Articular chondrocyte of knee joint (primary cell): ENCODE data around the gene ELMOD2. TPM values are rescaled to one million over a fixed set of nuclear protein-coding genes. Genes with fewer than 3 reads are reported as not detected.

Experiments used
- small RNA-seq: library from RNA; depleted of rRNA; stranded (forward); fragments of <200 nt; gene quantifications from one replicate; pipeline ENCODE3, GENCODE V24; 2012
- total RNA-seq: library from RNA; depleted of rRNA; stranded (reverse); fragments of >200 nt; gene quantifications from 2 replicates; pipeline ENCODE4 v1.2.3, GENCODE V29; 2012

Gene ELMOD2, protein sequence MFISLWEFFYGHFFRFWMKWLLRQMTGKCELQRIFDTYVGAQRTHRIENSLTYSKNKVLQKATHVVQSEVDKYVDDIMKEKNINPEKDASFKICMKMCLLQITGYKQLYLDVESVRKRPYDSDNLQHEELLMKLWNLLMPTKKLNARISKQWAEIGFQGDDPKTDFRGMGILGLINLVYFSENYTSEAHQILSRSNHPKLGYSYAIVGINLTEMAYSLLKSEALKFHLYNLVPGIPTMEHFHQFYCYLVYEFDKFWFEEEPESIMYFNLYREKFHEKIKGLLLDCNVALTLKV
- total RNA-seq: 44.8 and 45.9 TPM in 2 replicates

DNA sequence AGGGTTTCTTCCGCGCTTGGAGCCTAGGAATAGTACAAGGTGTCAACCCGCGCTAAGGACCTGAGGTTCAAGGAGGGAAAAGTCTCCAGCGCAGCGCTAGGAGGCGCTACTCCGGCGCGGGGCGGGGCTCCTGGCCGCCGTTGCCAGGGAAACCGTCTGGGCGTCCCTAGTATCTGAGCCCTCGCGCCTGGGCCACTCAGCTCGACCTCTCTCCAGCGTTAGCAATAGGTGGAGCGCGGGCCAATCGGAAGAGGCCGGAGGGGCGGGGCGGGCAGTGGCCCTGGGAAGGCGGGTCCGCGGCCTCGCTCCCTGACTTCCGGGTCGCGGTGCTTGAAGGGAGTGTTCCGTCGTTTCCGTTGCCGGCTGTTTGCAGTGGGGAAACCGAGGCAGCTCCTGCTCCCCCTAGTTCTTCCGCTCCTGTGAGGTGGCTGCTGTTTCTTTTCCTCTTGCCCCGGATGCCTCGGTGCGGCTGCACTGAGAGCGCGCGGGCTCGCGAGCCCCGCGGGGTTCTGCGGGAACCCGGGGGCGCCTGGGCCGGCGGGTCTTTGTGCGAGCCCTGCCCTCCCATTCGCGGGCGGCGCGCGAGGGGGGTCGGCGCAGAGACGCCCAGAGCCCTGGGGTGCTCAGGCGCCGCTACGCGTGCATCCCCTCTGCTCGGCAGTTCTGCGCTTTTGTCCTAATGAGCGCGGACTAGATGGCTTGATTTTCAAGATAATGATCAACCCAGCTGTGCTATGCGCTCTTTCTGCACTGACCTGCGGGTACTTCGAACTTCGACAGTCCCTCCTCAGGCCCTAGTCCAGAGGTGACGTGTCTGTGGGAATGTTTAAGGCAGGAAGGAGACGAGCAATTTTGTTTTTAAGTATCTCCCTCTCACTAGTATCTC lies at the start of gene ELMOD2:
ELMOD2 (plus strand) TSS at position 312 of the 886 bp plus-strand sequence. CDS start 1,261 bp downstream, outside the sequence.

DNA sequence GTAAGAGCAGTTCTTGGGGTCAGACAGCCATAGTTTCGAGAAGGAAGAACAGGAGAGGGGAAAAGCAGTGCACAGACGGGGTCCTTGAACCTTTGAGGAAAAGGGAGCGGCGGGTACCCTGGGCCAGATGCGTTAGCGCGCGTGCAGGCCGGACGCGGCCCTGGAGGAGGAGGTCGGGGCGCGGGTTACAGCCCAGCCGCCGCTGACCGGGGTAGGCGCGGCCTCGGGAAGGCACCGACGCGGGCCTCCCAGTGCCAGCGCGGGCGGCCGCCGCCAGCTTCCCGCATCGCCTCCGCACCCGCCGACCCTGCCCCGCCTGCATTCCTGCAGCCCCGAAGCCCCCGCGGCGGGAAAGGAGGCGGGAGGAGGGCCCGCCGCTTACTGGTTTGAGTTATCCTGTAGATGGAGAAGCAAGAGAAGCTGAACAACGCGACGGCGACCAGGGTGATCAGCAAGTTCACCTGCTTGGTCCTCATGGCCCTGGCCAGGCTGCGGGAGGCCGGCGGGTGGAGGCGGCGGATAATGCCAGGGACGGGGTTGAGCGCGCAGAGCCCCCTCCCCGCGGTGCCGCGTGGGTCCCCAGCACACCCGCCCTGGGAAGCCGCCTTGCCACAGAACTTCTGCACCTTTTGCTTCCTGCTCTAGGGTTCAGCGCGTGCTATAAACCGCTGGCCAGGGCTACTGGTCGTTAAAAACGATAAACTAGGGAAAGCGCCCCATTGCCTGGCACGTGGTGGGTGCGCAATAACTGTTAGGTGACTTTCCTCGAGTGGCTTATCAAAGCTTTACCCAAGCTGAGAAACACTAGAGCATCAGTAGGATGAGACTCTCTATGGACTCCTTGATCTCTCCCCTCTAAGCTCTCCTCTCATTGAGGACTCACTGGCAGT lies 26.0 kb upstream of the ELMOD2 start, which contains the start of gene MGAT4D:
MGAT4D (minus strand) TSS at position 547 of the 890 bp plus-strand sequence; CDS start at position 476, 71 bp downstream.

DNA sequence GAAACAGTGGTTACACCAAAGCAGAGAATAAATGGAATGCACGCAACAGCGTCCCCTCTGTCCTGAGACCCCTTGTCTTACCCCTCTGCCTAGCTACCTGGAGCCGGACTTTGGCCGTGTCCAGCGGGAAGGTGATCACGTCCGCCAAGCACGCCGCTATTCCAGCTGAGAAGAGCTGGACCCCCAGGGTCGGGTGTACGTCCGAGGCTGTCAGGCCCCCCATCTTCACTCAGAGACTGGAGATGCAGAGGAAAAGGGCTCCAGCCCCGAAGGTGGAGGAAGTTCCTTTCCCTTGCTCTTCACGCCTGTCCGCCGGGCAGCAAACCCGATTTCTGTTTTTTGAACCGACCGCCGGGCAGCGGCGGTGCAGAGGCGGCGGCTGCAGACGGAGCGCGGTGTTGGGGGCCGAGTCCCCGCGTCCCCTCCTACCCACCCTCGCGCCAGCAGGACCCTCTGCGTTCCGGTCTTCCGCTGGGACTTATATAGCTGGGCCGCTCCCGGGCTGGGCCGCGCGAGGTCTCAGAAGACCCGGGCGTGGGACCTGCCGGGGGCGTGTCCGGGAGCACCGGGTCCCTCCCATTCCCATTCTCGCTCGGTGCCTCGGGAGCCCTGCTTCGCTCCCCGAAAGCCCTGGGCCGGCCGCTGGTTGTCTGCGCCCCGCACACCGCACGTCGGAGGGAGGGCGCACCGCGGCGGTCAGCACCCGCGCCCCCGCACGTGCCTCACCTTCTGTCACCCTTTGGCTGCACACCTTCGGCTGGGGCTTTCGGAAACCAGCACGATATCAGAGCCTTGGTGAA lies 44.7 kb downstream of the ELMOD2 start, which contains the start of gene UCP1:
UCP1 (minus strand) TSS at position 455 of the 800 bp plus-strand sequence; CDS start at position 223, 232 bp downstream.

Small RNA genes within 50 kb of the gene (small RNA-seq; reads per million reads assigned to genes)
- gene AC108019.1: not detected
- gene RN7SL152P: not detected

Other genes starting within 250 kb of the ELMOD2 start
- 76.4 and 91.7 TPM in 2 replicates for gene SCOC, start 150.5 kb upstream of the ELMOD2 start, total RNA-seq
- 0.39 and 0.54 TPM in 2 replicates for gene CLGN, start 96.5 kb upstream of the ELMOD2 start, total RNA-seq
- gene MGAT4D, start 25.9 kb upstream of the ELMOD2 start, total RNA-seq: not detected in 2 replicates
- not detected in 2 replicates for gene UCP1, start 44.8 kb downstream of the ELMOD2 start, total RNA-seq
- gene TBC1D9, start 232.2 kb downstream of the ELMOD2 start, total RNA-seq: 17.2 and 18.4 TPM in 2 replicates